ENCODE data around the gene SDHAF2.
"Not testable (repeated sequence)": the region's sequence is repeated elsewhere in the genome, so short reads cannot be mapped to it uniquely, and the experiment has no call there.

SDHAF2 gene

GRCh38 chr11:61418136-61418535, 11.8 kb upstream of the SDHAF2 start:
- DNase-seq (ENCODE audit: insufficient read length, low spot score) (no peak), FAIRE-seq (no peak)
- TF ChIP-seq POLR2AphosphoS5 (IDR thresholded peaks at IDR 0.05; ENCODE audit: low read depth, low read length) (no peak), POU2F2 (IDR thresholded peaks at IDR 0.05; ENCODE audit: low read depth, low read length) (no peak), TAF1 (IDR thresholded peaks at IDR 0.05; ENCODE audit: low read depth, low read length) (no peak)

GRCh38 chr11:61422226-61422625, 7.7 kb upstream of the SDHAF2 start:
- TF ChIP-seq TAF1 (IDR thresholded peaks at IDR 0.05; ENCODE audit: low read depth, low read length) (no peak), POLR2AphosphoS5 (IDR thresholded peaks at IDR 0.05; ENCODE audit: low read depth, low read length) (no peak), POU2F2 (IDR thresholded peaks at IDR 0.05; ENCODE audit: low read depth, low read length) (no peak), POLR2A (IDR thresholded peaks at IDR 0.05; ENCODE audit: low read depth, low read length) (no peak), SPI1 (IDR thresholded peaks at IDR 0.05; ENCODE audit: low read depth, low read length) (no peak), PAX5 (IDR thresholded peaks at IDR 0.05; ENCODE audit: insufficient read depth, low read length, severe bottlenecking) (no peak)
- FAIRE-seq (no peak), DNase-seq (ENCODE audit: insufficient read length, low spot score) (no peak)

GRCh38 chr11:61425367-61426131, 4.4 kb upstream of the SDHAF2 start:
- FAIRE-seq (no peak), DNase-seq (ENCODE audit: insufficient read length, low spot score) (no peak)
- TF ChIP-seq TAF1 (IDR thresholded peaks at IDR 0.05; ENCODE audit: low read depth, low read length): no peak
- no peak for TF ChIP-seq SPI1 (IDR thresholded peaks at IDR 0.05; ENCODE audit: low read depth, low read length)
- TF ChIP-seq POU2F2 (IDR thresholded peaks at IDR 0.05; ENCODE audit: low read depth, low read length): no peak
- TF ChIP-seq PAX5 (IDR thresholded peaks at IDR 0.05; ENCODE audit: insufficient read depth, low read length, severe bottlenecking): no peak
- no peak for TF ChIP-seq POLR2A (IDR thresholded peaks at IDR 0.05; ENCODE audit: low read depth, low read length)
- no peak for TF ChIP-seq POLR2AphosphoS5 (IDR thresholded peaks at IDR 0.05; ENCODE audit: low read depth, low read length)

GRCh38 chr11:61429346-61429690, 606 bp upstream of the SDHAF2 start:
- FAIRE-seq (peak; percentile 73), DNase-seq (ENCODE audit: insufficient read length, low spot score) (peak; percentile 69)
- TF ChIP-seq POLR2AphosphoS5 (IDR thresholded peaks at IDR 0.05; ENCODE audit: low read depth, low read length): peak; percentile 77
- TF ChIP-seq TAF1 (IDR thresholded peaks at IDR 0.05; ENCODE audit: low read depth, low read length): peak; percentile 53; the same call in 1 of the 2 replicates
- no peak for TF ChIP-seq SPI1 (IDR thresholded peaks at IDR 0.05; ENCODE audit: low read depth, low read length)
- 0 out of 2 replicates have a peak, but pooled peaks have one; percentile 27 for TF ChIP-seq POLR2A (IDR thresholded peaks at IDR 0.05; ENCODE audit: low read depth, low read length)
- no peak for TF ChIP-seq POU2F2 (IDR thresholded peaks at IDR 0.05; ENCODE audit: low read depth, low read length)
- TF ChIP-seq PAX5 (IDR thresholded peaks at IDR 0.05; ENCODE audit: insufficient read depth, low read length, severe bottlenecking): no peak

GRCh38 chr11:61430839-61431238, 915 bp downstream of the SDHAF2 start:
- FAIRE-seq; DNase-seq (ENCODE audit: insufficient read length, low spot score): not testable (repeated sequence)

- FAIRE-seq (peak; percentile 23), DNase-seq (ENCODE audit: insufficient read length, low spot score) (no peak)
- no peak for TF ChIP-seq POLR2A (IDR thresholded peaks at IDR 0.05; ENCODE audit: low read depth, low read length)
- TF ChIP-seq POU2F2 (IDR thresholded peaks at IDR 0.05; ENCODE audit: low read depth, low read length): no peak
- no peak for TF ChIP-seq PAX5 (IDR thresholded peaks at IDR 0.05; ENCODE audit: insufficient read depth, low read length, severe bottlenecking)
- no peak for TF ChIP-seq SPI1 (IDR thresholded peaks at IDR 0.05; ENCODE audit: low read depth, low read length)
- no peak for TF ChIP-seq TAF1 (IDR thresholded peaks at IDR 0.05; ENCODE audit: low read depth, low read length)
- no peak for TF ChIP-seq POLR2AphosphoS5 (IDR thresholded peaks at IDR 0.05; ENCODE audit: low read depth, low read length)
Observed at GRCh38 chr11:61437496-61437895, 7.6 kb downstream of the SDHAF2 start.

GRCh38 chr11:61439615-61440014, 9.7 kb downstream of the SDHAF2 start:
- FAIRE-seq (no peak), DNase-seq (ENCODE audit: insufficient read length, low spot score) (no peak)
- TF ChIP-seq SPI1 (IDR thresholded peaks at IDR 0.05; ENCODE audit: low read depth, low read length) (no peak), PAX5 (IDR thresholded peaks at IDR 0.05; ENCODE audit: insufficient read depth, low read length, severe bottlenecking) (no peak)

- DNase-seq (ENCODE audit: insufficient read length, low spot score) (no peak), FAIRE-seq (no peak)
- no peak for TF ChIP-seq POLR2A (IDR thresholded peaks at IDR 0.05; ENCODE audit: low read depth, low read length)
- no peak for TF ChIP-seq SPI1 (IDR thresholded peaks at IDR 0.05; ENCODE audit: low read depth, low read length)
- TF ChIP-seq POU2F2 (IDR thresholded peaks at IDR 0.05; ENCODE audit: low read depth, low read length): no peak
- TF ChIP-seq POLR2AphosphoS5 (IDR thresholded peaks at IDR 0.05; ENCODE audit: low read depth, low read length): no peak
- no peak for TF ChIP-seq TAF1 (IDR thresholded peaks at IDR 0.05; ENCODE audit: low read depth, low read length)
- no peak for TF ChIP-seq PAX5 (IDR thresholded peaks at IDR 0.05; ENCODE audit: insufficient read depth, low read length, severe bottlenecking)
Observed at GRCh38 chr11:61442616-61443015, 12.7 kb downstream of the SDHAF2 start.

GRCh38 chr11:61445516-61445915, 15.6 kb downstream of the SDHAF2 start:
- DNase-seq (ENCODE audit: insufficient read length, low spot score): no peak
- FAIRE-seq: no peak

GRCh38 chr11:61446211-61446651, 16.3 kb downstream of the SDHAF2 start:
- TF ChIP-seq PAX5 (IDR thresholded peaks at IDR 0.05; ENCODE audit: insufficient read depth, low read length, severe bottlenecking) (no peak), POLR2A (IDR thresholded peaks at IDR 0.05; ENCODE audit: low read depth, low read length) (no peak), SPI1 (IDR thresholded peaks at IDR 0.05; ENCODE audit: low read depth, low read length) (no peak), POLR2AphosphoS5 (IDR thresholded peaks at IDR 0.05; ENCODE audit: low read depth, low read length) (no peak), POU2F2 (IDR thresholded peaks at IDR 0.05; ENCODE audit: low read depth, low read length) (no peak), TAF1 (IDR thresholded peaks at IDR 0.05; ENCODE audit: low read depth, low read length) (no peak)
- DNase-seq (ENCODE audit: insufficient read length, low spot score): peak; percentile 68
- FAIRE-seq: peak; percentile 90

More at GRCh38 chr11:61445516-61445915, 15.6 kb downstream of the SDHAF2 start:
- TF ChIP-seq PAX5 (IDR thresholded peaks at IDR 0.05; ENCODE audit: insufficient read depth, low read length, severe bottlenecking) (no peak), SPI1 (IDR thresholded peaks at IDR 0.05; ENCODE audit: low read depth, low read length) (no peak), POLR2A (IDR thresholded peaks at IDR 0.05; ENCODE audit: low read depth, low read length) (no peak), TAF1 (IDR thresholded peaks at IDR 0.05; ENCODE audit: low read depth, low read length) (no peak), POLR2AphosphoS5 (IDR thresholded peaks at IDR 0.05; ENCODE audit: low read depth, low read length) (no peak), POU2F2 (IDR thresholded peaks at IDR 0.05; ENCODE audit: low read depth, low read length) (no peak)

Measured in GM12891 (cell line).